Measurements from ENCODE around the gene APBB2. TPM values are rescaled to one million over a fixed set of nuclear protein-coding genes. Genes with fewer than 3 reads are reported as not detected.

Gene APBB2
- total and polyA plus RNA-seq, 2 experiments from 2014 or later = 35.8 to 74.8 TPM

DNA sequence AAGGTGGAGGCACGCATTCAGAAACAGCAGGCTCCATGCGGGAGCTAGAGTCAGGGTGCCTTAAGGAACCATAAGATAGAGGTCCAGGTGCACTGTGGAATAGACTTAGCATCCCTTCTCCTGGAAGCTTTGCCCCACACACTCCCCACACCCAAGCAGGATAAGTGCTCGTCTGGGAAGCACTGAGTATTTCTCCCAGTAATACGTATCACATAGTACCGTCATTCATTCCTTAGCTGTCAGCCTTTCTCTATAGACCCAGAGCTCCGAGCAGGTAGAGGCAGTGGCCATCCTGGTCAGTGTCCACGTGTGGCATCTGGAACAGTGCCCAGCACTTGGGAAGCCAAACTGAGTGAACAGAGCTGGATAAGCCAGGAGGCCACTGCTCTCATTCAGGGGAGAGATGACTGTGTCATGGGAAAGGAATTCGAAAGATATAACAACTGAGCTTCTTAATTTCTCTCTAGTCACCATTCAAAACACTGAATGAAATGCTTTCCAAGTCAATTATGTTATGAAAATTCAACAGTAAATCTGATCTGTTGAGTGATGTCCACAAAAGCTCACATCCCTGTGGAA lies 9.9 kb downstream of the APBB2 start:
- H4K20me1 ChIP-seq (replicated peaks; ENCODE audit: insufficient read depth) = peaks cover 19% of the 10 kb centered on the region; the same call in 1 of the 2 replicates
- H3K36me3 Mint-ChIP-seq (ENCODE audit: low read depth) = no peaks in the 10 kb centered on the region; the same call in 2 of the 3 replicates
- no peaks in the 10 kb centered on the region for H3F3A ChIP-seq (replicated peaks; ENCODE audit: low read depth)
- H3K4me3 ChIP-seq = no peak overlapping the region
- H3K4me1 ChIP-seq (ENCODE audit: insufficient read depth) = peaks cover 25% of the 10 kb centered on the region
- 0 out of 2 replicates have a peak overlapping the region, but pooled peaks have one; percentile 30 for H3K27ac ChIP-seq (ENCODE audit: low read depth)
- H3K4me2 ChIP-seq = 0 out of 2 replicates have a peak overlapping the region, but pooled peaks have one; percentile 10
- DNase-seq (ENCODE audit: low spot score) (no peak), ATAC-seq (peak; percentile 18; the same call in 2 of the 3 replicates)
- no peaks in the 10 kb centered on the region for H3K36me3 ChIP-seq (ENCODE audit: insufficient read depth)
- no peak overlapping the region for H3K27ac Mint-ChIP-seq
- no peaks in the 10 kb centered on the region for H3K9me2 ChIP-seq (ENCODE audit: insufficient read depth)
- H3K27me3 Mint-ChIP-seq (ENCODE audit: insufficient read depth, low read depth, poor library complexity) = no peaks in the 10 kb centered on the region
- peaks cover 54% of the 10 kb centered on the region for H3K4me1 Mint-ChIP-seq
- no peaks in the 10 kb centered on the region for H3K27me3 ChIP-seq (ENCODE audit: insufficient read depth)
- peaks cover 99% of the 10 kb centered on the region for H3K79me2 ChIP-seq (replicated peaks; ENCODE audit: insufficient read depth)
- H3K4me3 Mint-ChIP-seq = no peak overlapping the region
- no peak overlapping the region for H2AFZ ChIP-seq
- H3K9me3 Mint-ChIP-seq = no peaks in the 10 kb centered on the region
- TF ChIP-seq, protein P1, sequence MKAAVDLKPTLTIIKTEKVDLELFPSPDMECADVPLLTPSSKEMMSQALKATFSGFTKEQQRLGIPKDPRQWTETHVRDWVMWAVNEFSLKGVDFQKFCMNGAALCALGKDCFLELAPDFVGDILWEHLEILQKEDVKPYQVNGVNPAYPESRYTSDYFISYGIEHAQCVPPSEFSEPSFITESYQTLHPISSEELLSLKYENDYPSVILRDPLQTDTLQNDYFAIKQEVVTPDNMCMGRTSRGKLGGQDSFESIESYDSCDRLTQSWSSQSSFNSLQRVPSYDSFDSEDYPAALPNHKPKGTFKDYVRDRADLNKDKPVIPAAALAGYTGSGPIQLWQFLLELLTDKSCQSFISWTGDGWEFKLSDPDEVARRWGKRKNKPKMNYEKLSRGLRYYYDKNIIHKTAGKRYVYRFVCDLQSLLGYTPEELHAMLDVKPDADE (IDR thresholded peaks at IDR 0.05) = no peak
- TF ChIP-seq POLR2AphosphoS5 (IDR thresholded peaks at IDR 0.05; ENCODE audit: low read depth) (no peak), EZH2phosphoT487 (IDR thresholded peaks at IDR 0.05; ENCODE audit: unreplicated experiment) (no peak), EZH2 (IDR thresholded peaks at IDR 0.05; ENCODE audit: low read depth, unreplicated experiment) (no peak), ZNF114 (CRISPR knock-in tag; IDR thresholded peaks at IDR 0.05) (no peak), CREB1 (CRISPR knock-in tag; IDR thresholded peaks at IDR 0.05; ENCODE audit: low read depth) (no peak), STAT1 (IDR thresholded peaks at IDR 0.05; ENCODE audit: unreplicated experiment) (no peak), NANOG (IDR thresholded peaks at IDR 0.05; ENCODE audit: borderline replicate concordance) (no peak), JUNB (IDR thresholded peaks at IDR 0.05; ENCODE audit: unreplicated experiment) (no peak)
- TF ChIP-seq, protein P2, sequence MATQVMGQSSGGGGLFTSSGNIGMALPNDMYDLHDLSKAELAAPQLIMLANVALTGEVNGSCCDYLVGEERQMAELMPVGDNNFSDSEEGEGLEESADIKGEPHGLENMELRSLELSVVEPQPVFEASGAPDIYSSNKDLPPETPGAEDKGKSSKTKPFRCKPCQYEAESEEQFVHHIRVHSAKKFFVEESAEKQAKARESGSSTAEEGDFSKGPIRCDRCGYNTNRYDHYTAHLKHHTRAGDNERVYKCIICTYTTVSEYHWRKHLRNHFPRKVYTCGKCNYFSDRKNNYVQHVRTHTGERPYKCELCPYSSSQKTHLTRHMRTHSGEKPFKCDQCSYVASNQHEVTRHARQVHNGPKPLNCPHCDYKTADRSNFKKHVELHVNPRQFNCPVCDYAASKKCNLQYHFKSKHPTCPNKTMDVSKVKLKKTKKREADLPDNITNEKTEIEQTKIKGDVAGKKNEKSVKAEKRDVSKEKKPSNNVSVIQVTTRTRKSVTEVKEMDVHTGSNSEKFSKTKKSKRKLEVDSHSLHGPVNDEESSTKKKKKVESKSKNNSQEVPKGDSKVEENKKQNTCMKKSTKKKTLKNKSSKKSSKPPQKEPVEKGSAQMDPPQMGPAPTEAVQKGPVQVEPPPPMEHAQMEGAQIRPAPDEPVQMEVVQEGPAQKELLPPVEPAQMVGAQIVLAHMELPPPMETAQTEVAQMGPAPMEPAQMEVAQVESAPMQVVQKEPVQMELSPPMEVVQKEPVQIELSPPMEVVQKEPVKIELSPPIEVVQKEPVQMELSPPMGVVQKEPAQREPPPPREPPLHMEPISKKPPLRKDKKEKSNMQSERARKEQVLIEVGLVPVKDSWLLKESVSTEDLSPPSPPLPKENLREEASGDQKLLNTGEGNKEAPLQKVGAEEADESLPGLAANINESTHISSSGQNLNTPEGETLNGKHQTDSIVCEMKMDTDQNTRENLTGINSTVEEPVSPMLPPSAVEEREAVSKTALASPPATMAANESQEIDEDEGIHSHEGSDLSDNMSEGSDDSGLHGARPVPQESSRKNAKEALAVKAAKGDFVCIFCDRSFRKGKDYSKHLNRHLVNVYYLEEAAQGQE (IDR thresholded peaks at IDR 0.05; ENCODE audit: unreplicated experiment) = no peak
- TF ChIP-seq, protein P3, sequence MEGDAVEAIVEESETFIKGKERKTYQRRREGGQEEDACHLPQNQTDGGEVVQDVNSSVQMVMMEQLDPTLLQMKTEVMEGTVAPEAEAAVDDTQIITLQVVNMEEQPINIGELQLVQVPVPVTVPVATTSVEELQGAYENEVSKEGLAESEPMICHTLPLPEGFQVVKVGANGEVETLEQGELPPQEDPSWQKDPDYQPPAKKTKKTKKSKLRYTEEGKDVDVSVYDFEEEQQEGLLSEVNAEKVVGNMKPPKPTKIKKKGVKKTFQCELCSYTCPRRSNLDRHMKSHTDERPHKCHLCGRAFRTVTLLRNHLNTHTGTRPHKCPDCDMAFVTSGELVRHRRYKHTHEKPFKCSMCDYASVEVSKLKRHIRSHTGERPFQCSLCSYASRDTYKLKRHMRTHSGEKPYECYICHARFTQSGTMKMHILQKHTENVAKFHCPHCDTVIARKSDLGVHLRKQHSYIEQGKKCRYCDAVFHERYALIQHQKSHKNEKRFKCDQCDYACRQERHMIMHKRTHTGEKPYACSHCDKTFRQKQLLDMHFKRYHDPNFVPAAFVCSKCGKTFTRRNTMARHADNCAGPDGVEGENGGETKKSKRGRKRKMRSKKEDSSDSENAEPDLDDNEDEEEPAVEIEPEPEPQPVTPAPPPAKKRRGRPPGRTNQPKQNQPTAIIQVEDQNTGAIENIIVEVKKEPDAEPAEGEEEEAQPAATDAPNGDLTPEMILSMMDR (conservative IDR thresholded peaks at IDR 0.05; ENCODE audit: low read depth in 2 of 2) = no peak
- TF ChIP-seq, protein P4, sequence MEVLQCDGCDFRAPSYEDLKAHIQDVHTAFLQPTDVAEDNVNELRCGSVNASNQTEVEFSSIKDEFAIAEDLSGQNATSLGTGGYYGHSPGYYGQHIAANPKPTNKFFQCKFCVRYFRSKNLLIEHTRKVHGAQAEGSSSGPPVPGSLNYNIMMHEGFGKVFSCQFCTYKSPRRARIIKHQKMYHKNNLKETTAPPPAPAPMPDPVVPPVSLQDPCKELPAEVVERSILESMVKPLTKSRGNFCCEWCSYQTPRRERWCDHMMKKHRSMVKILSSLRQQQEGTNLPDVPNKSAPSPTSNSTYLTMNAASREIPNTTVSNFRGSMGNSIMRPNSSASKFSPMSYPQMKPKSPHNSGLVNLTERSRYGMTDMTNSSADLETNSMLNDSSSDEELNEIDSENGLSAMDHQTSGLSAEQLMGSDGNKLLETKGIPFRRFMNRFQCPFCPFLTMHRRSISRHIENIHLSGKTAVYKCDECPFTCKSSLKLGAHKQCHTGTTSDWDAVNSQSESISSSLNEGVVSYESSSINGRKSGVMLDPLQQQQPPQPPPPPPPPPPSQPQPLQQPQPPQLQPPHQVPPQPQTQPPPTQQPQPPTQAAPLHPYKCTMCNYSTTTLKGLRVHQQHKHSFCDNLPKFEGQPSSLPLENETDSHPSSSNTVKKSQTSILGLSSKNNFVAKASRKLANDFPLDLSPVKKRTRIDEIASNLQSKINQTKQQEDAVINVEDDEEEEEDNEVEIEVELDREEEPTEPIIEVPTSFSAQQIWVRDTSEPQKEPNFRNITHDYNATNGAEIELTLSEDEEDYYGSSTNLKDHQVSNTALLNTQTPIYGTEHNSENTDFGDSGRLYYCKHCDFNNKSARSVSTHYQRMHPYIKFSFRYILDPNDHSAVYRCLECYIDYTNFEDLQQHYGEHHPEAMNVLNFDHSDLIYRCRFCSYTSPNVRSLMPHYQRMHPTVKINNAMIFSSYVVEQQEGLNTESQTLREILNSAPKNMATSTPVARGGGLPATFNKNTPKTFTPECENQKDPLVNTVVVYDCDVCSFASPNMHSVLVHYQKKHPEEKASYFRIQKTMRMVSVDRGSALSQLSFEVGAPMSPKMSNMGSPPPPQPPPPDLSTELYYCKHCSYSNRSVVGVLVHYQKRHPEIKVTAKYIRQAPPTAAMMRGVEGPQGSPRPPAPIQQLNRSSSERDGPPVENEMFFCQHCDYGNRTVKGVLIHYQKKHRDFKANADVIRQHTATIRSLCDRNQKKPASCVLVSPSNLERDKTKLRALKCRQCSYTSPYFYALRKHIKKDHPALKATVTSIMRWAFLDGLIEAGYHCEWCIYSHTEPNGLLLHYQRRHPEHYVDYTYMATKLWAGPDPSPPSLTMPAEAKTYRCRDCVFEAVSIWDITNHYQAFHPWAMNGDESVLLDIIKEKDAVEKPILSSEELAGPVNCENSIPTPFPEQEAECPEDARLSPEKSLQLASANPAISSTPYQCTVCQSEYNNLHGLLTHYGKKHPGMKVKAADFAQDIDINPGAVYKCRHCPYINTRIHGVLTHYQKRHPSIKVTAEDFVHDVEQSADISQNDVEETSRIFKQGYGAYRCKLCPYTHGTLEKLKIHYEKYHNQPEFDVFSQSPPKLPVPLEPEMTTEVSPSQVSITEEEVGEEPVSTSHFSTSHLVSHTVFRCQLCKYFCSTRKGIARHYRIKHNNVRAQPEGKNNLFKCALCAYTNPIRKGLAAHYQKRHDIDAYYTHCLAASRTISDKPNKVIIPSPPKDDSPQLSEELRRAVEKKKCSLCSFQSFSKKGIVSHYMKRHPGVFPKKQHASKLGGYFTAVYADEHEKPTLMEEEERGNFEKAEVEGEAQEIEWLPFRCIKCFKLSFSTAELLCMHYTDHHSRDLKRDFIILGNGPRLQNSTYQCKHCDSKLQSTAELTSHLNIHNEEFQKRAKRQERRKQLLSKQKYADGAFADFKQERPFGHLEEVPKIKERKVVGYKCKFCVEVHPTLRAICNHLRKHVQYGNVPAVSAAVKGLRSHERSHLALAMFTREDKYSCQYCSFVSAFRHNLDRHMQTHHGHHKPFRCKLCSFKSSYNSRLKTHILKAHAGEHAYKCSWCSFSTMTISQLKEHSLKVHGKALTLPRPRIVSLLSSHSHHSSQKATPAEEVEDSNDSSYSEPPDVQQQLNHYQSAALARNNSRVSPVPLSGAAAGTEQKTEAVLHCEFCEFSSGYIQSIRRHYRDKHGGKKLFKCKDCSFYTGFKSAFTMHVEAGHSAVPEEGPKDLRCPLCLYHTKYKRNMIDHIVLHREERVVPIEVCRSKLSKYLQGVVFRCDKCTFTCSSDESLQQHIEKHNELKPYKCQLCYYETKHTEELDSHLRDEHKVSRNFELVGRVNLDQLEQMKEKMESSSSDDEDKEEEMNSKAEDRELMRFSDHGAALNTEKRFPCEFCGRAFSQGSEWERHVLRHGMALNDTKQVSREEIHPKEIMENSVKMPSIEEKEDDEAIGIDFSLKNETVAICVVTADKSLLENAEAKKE (CRISPR knock-in tag; IDR thresholded peaks at IDR 0.05) = no peak
